MCF 10A (cell line): ENCODE data around the gene CHRNA4. TPM values are rescaled to one million over a fixed set of nuclear protein-coding genes. Genes with fewer than 3 reads are reported as not detected.

Experiments
- BruUV-seq: library from RNA; stranded (reverse); fragments of 400-500 nt; replicated peaks from 2 replicates; lab custom pipeline; 2021; lab: Mats Ljungman, UMichigan
- CTCF ChIA-PET: fragments of 300-600 bp; sonication (Branson Sonifier 250); formaldehyde crosslinking; extraction: SDS; loops from one replicate; lab custom pipeline; 2021; ENCODE audit warnings: antibody characterized with exemption, inconsistent platforms; lab: Yijun Ruan, JAX
- POLR2A ChIA-PET: fragments of 300-600, 350-650 bp; sonication (Branson Sonifier 250); formaldehyde crosslinking; extraction: SDS; loops from one replicate; lab custom pipeline; 2020; ENCODE audit warnings: antibody characterized with exemption, inconsistent platforms; lab: Yijun Ruan, JAX
- DNase-seq: peaks from one replicate; pipeline ENCODE4 v3.0.0-alpha.2; 2018; ENCODE audit not compliant: unreplicated experiment
- H3K27ac Mint-ChIP-seq: one replicate; pipeline ENCODE4 v1.8.0; 2022; ENCODE audit warnings: mild to moderate bottlenecking, low read depth, mixed read lengths; ENCODE audit not compliant: unreplicated experiment
- H3K27me3 Mint-ChIP-seq: one replicate; pipeline ENCODE4 v1.8.0; 2022; ENCODE audit warnings: mixed read lengths; ENCODE audit not compliant: insufficient read depth, unreplicated experiment
- H3K36me3 Mint-ChIP-seq: one replicate; pipeline ENCODE4 v1.8.0; 2022; ENCODE audit warnings: mild to moderate bottlenecking, moderate library complexity, mixed read lengths; ENCODE audit not compliant: insufficient read depth, unreplicated experiment
- H3K4me1 Mint-ChIP-seq: one replicate; pipeline ENCODE4 v1.8.0; 2022; ENCODE audit warnings: mixed read lengths; ENCODE audit not compliant: insufficient read depth, unreplicated experiment
- H3K4me3 Mint-ChIP-seq: one replicate; pipeline ENCODE4 v1.8.0; 2022; ENCODE audit warnings: mild to moderate bottlenecking, moderate library complexity, mixed read lengths; ENCODE audit not compliant: unreplicated experiment
- H3K9me3 Mint-ChIP-seq: one replicate; pipeline ENCODE4 v1.8.0; 2022; ENCODE audit warnings: mixed read lengths; ENCODE audit not compliant: unreplicated experiment
- CTCF ChIP-seq: fragments of 200-600 bp; IDR thresholded peaks from one replicate; pipeline ENCODE4 v1.8.0; 2022; ENCODE audit warnings: antibody characterized with exemption, mild to moderate bottlenecking; ENCODE audit not compliant: unreplicated experiment
- intact Hi-C: fragments of 100-400 bp; cut with micrococcal nuclease; formaldehyde crosslinking; loops from 2 replicates; pipeline ENCODE4 v1.14.1; 2022
- total RNA-seq: library from RNA; stranded (reverse); gene quantifications from 2 replicates; pipeline ENCODE4 v1.2.3, GENCODE V29; 2022

CHRNA4 gene
- total RNA-seq, 1 experiment from 2014 or later: not detected

DNA sequence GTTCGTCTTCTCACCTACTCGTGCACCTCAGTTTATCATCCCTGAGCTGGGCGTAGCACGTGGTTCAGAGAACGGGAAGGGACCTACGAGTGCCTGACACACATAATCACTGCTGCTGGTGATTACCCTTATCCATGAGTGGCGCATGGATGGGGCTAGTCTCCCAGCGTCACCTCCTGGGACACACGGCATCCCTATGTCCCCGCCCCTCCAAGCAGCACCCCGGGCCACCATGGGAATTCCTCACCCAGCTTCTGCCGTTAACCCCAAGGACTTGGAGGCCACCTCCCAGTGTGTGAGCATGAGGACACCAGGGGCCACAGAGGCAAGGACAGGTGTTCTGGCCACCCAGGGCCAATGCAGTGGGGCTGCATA, 9.8 kb downstream of the CHRNA4 start:
- no TSS peak for BruUV-seq

GRCh38 chr20:63350597-63351325, 10.4 kb downstream of the CHRNA4 start:
- intact Hi-C loops: no loop called here
- no peak for DNase-seq
- H3K27me3 Mint-ChIP-seq: no peaks in the 10 kb centered on the region
- H3K9me3 Mint-ChIP-seq: peaks cover 8% of the 10 kb centered on the region
- no peak for TF ChIP-seq CTCF
- no peaks in the 10 kb centered on the region for H3K36me3 Mint-ChIP-seq
- no peak overlapping the region for H3K27ac Mint-ChIP-seq
- BruUV-seq: no TSS peak
- POLR2A ChIA-PET: no interaction called here
- CTCF ChIA-PET: interaction anchor here (0.6 kb wide), 1 partner anchor 42 kb away, joined by 6 read pairs; no protein-coding TSS in a partner anchor
- H3K4me1 Mint-ChIP-seq: no peaks in the 10 kb centered on the region
- H3K4me3 Mint-ChIP-seq: no peak overlapping the region

More for the DNA sequence above, 9.8 kb downstream of the CHRNA4 start:
- Mint-ChIP-seq H3K4me3 (no peak overlapping the region), H3K9me3 (peaks cover 8% of the 10 kb centered on the region), H3K36me3 (no peaks in the 10 kb centered on the region), H3K27ac (no peak overlapping the region), H3K4me1 (no peaks in the 10 kb centered on the region), H3K27me3 (no peaks in the 10 kb centered on the region)
- no peak for TF ChIP-seq CTCF
- ChIA-PET CTCF (interaction anchor here (0.6 to 0.9 kb wide), 2 partner anchors 13 to 42 kb away, joined by 3 to 6 read pairs; no protein-coding TSS in a partner anchor), POLR2A (no interaction called here)
- no peak for DNase-seq
- intact Hi-C loops: no loop called here

- Mint-ChIP-seq H3K36me3 (no peaks in the 10 kb centered on the region), H3K27ac (no peak overlapping the region), H3K27me3 (no peaks in the 10 kb centered on the region), H3K9me3 (peaks cover 8% of the 10 kb centered on the region), H3K4me1 (no peaks in the 10 kb centered on the region), H3K4me3 (no peak overlapping the region)
- POLR2A ChIA-PET: no interaction called here
- CTCF ChIA-PET: no interaction called here
- no peak for TF ChIP-seq CTCF
- BruUV-seq: no TSS peak
- no peak for DNase-seq
- intact Hi-C loops: no loop called here
Measured at GRCh38 chr20:63350196-63350595, 11.0 kb downstream of the CHRNA4 start.

DNA sequence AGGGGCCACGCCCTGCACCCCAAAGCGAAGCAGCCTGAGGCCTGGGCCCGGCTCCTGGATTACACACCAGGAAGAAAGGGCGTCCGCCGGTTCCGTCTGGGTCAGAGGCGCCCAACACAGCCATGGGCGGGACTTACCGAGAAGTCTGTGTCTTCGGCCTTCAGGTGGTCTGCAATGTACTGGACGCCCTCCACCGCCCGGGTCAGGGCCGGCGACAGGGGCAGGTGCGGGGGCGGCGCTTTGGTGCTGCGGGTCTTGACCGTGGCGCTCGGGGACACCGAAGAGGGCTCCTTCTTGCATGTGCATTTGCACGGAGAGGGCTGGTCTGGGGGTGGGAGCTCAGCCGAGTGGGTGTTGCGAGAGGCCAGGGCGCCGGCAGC, 11.6 kb downstream of the CHRNA4 start:
- intact Hi-C loops: no loop called here
- H3K27ac Mint-ChIP-seq: no peak overlapping the region
- H3K36me3 Mint-ChIP-seq: no peaks in the 10 kb centered on the region
- H3K9me3 Mint-ChIP-seq: peaks cover 8% of the 10 kb centered on the region
- no TSS peak for BruUV-seq
- H3K4me3 Mint-ChIP-seq: no peak overlapping the region
- H3K27me3 Mint-ChIP-seq: no peaks in the 10 kb centered on the region
- no peak for TF ChIP-seq CTCF
- POLR2A ChIA-PET: no interaction called here
- no peak for DNase-seq
- CTCF ChIA-PET: interaction anchor here (0.7 kb wide), 1 partner anchor 33 kb away, joined by 3 read pairs; no protein-coding TSS in a partner anchor
- H3K4me1 Mint-ChIP-seq: no peaks in the 10 kb centered on the region
